ENCODE results near the gene MAP2K6. TPM values are rescaled to one million over a fixed set of nuclear protein-coding genes. Genes with fewer than 3 reads are reported as not detected.

Gene MAP2K6
- total RNA-seq, 1 donor from 2014 or later: 101 TPM

- Mint-ChIP-seq H3K9me3 (peaks cover 22% of the 10 kb centered on the region), H3K4me1 (peaks cover 9% of the 10 kb centered on the region), H3K27me3 (ENCODE audit: insufficient read depth, low read depth) (no peaks in the 10 kb centered on the region), H3K27ac (no peak overlapping the region), H3K4me3 (no peak overlapping the region), H3K36me3 (peaks cover 16% of the 10 kb centered on the region)
- Histone ChIP-seq H3K4me1 (peaks cover 44% of the 10 kb centered on the region), H3K9ac (no peak overlapping the region), H3K9me3 (ENCODE audit: low read depth) (no peaks in the 10 kb centered on the region), H2AFZ (replicated peaks) (no peak overlapping the region), H3K36me3 (no peaks in the 10 kb centered on the region), H4K20me1 (ENCODE audit: low read depth) (peaks cover 100% of the 10 kb centered on the region), H3K27me3 (no peaks in the 10 kb centered on the region), H3F3A (ENCODE audit: low read depth) (peaks cover 24% of the 10 kb centered on the region), H3K79me2 (ENCODE audit: low read depth) (peaks cover 97% of the 10 kb centered on the region), H3K4me2 (no peak overlapping the region), H3K27ac (no peak overlapping the region), H3K4me3 (no peak overlapping the region)
- TF ChIP-seq EZH2phosphoT487 (IDR thresholded peaks at IDR 0.05) (no peak), EZH2 (IDR thresholded peaks at IDR 0.05) (no peak), CTCF (IDR thresholded peaks at IDR 0.05) (no peak)
- no peak for DNase-seq (ENCODE audit: low spot score)
Observed at GRCh38 chr17:69443138-69443537, 28.6 kb downstream of the MAP2K6 start.

- Histone ChIP-seq H4K20me1 (ENCODE audit: low read depth) (peaks cover 100% of the 10 kb centered on the region), H3K4me2 (no peak overlapping the region), H3F3A (ENCODE audit: low read depth) (peaks cover 33% of the 10 kb centered on the region), H3K27ac (no peak overlapping the region), H3K79me2 (ENCODE audit: low read depth) (peaks cover 94% of the 10 kb centered on the region), H3K27me3 (no peaks in the 10 kb centered on the region), H3K4me1 (peaks cover 52% of the 10 kb centered on the region), H2AFZ (replicated peaks) (no peak overlapping the region), H3K9ac (no peak overlapping the region), H3K36me3 (no peaks in the 10 kb centered on the region), H3K9me3 (ENCODE audit: low read depth) (no peaks in the 10 kb centered on the region), H3K4me3 (no peak overlapping the region)
- DNase-seq (ENCODE audit: low spot score): no peak
- peaks cover 18% of the 10 kb centered on the region for H3K9me3 Mint-ChIP-seq
- TF ChIP-seq EZH2phosphoT487 (IDR thresholded peaks at IDR 0.05) (no peak), CTCF (IDR thresholded peaks at IDR 0.05) (no peak), EZH2 (IDR thresholded peaks at IDR 0.05) (no peak)
- no peak overlapping the region for H3K27ac Mint-ChIP-seq
- peaks cover 13% of the 10 kb centered on the region for H3K36me3 Mint-ChIP-seq
- H3K4me3 Mint-ChIP-seq: no peak overlapping the region
- H3K4me1 Mint-ChIP-seq: peaks cover 17% of the 10 kb centered on the region
- H3K27me3 Mint-ChIP-seq (ENCODE audit: insufficient read depth, low read depth): no peaks in the 10 kb centered on the region
Observed at GRCh38 chr17:69444023-69444422, 29.5 kb downstream of the MAP2K6 start.

- Histone ChIP-seq H3K27ac (no peak overlapping the region), H3K79me2 (ENCODE audit: low read depth) (peaks cover 92% of the 10 kb centered on the region), H3K4me3 (no peak overlapping the region), H3K36me3 (no peaks in the 10 kb centered on the region), H4K20me1 (ENCODE audit: low read depth) (peaks cover 98% of the 10 kb centered on the region), H2AFZ (replicated peaks) (no peak overlapping the region), H3K27me3 (no peaks in the 10 kb centered on the region), H3K9me3 (ENCODE audit: low read depth) (no peaks in the 10 kb centered on the region), H3K4me1 (peaks cover 54% of the 10 kb centered on the region), H3K4me2 (no peak overlapping the region), H3F3A (ENCODE audit: low read depth) (peaks cover 37% of the 10 kb centered on the region), H3K9ac (no peak overlapping the region)
- peaks cover 15% of the 10 kb centered on the region for H3K9me3 Mint-ChIP-seq
- TF ChIP-seq EZH2phosphoT487 (IDR thresholded peaks at IDR 0.05) (no peak), CTCF (IDR thresholded peaks at IDR 0.05) (no peak)
- H3K4me1 Mint-ChIP-seq: peaks cover 17% of the 10 kb centered on the region
- no peaks in the 10 kb centered on the region for H3K27me3 Mint-ChIP-seq (ENCODE audit: insufficient read depth, low read depth)
- H3K4me3 Mint-ChIP-seq: no peak overlapping the region
- H3K36me3 Mint-ChIP-seq: peaks cover 9% of the 10 kb centered on the region
- no peak for DNase-seq (ENCODE audit: low spot score)
- H3K27ac Mint-ChIP-seq: no peak overlapping the region
Observed at GRCh38 chr17:69445132-69445531, 30.6 kb downstream of the MAP2K6 start.
